Measurements from ENCODE around the gene MDC1.

DNA sequence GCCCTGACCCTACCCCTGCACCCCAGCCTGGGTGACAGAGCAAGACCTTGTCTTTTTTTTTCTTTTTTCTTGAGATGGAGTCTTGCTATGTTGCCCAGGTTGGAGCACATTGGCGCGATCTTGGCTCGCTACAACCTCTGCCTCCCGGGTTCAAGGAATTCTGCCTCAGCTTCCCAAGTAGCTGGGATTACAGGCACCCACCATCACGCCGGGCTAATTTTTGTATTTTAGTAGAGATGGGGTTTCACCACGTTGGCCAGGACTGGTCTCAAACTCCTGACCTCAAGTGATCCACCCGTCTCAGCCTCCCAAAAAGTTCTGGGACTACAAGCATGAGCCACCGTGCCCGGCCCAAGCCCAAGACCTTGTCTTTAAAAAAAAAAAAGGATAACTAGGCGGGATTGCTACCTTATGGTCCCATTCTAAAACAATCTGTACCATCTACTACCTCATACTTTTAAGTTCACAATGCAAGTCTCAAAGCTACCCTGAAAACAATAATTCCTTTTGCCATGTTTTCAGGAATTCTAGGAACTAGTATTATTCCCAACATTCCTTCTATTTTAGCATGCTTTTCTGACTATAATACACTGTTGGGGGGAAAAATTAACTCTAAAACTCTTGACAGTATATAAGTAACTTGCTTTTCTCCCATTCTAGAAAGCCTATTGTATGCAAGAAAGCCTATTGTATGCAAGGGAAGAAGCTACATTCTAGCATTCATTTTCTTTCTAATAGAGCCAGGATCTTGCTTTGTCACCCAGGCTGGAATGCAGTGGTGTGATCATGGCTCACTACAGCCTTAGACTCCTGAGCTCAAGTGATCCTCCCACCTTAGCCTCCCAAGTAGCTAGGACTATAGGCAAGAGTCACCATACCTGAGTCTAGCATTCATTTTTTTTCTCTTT is 9.7 kb upstream of the MDC1 start:
- TF ChIP-seq, protein P1, sequence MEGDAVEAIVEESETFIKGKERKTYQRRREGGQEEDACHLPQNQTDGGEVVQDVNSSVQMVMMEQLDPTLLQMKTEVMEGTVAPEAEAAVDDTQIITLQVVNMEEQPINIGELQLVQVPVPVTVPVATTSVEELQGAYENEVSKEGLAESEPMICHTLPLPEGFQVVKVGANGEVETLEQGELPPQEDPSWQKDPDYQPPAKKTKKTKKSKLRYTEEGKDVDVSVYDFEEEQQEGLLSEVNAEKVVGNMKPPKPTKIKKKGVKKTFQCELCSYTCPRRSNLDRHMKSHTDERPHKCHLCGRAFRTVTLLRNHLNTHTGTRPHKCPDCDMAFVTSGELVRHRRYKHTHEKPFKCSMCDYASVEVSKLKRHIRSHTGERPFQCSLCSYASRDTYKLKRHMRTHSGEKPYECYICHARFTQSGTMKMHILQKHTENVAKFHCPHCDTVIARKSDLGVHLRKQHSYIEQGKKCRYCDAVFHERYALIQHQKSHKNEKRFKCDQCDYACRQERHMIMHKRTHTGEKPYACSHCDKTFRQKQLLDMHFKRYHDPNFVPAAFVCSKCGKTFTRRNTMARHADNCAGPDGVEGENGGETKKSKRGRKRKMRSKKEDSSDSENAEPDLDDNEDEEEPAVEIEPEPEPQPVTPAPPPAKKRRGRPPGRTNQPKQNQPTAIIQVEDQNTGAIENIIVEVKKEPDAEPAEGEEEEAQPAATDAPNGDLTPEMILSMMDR (IDR thresholded peaks at IDR 0.05): no peak
- TF ChIP-seq EP300 (IDR thresholded peaks at IDR 0.05): no peak
- no peak for TF ChIP-seq POLR2A (IDR thresholded peaks at IDR 0.05)

Measured in sigmoid colon (tissue), 4 donors.